HEK293 (cell line): Measurements from ENCODE around the gene CP.

Experiments used
- CTCF ChIP-seq: fragments of 450-650 bp; formaldehyde crosslinking; IDR thresholded peaks from 2 replicates; pipeline ENCODE4 v1.5.1; 2016; ENCODE audit warnings: missing biosample characterization, missing genetic modification characterization
- IKZF3 ChIP-seq: fragments of 450-650 bp; IDR thresholded peaks from 2 replicates; pipeline ENCODE4 v1.5.0; 2018; ENCODE audit warnings: missing biosample characterization, mild to moderate bottlenecking, missing genetic modification characterization, moderate library complexity
- KLF9 ChIP-seq: fragments of 450-650 bp; formaldehyde crosslinking; IDR thresholded peaks from 2 replicates; pipeline ENCODE4 v1.5.1; 2016; ENCODE audit warnings: missing biosample characterization, missing genetic modification characterization, low read depth
- REST ChIP-seq: fragments of 450-650 bp; formaldehyde crosslinking; IDR thresholded peaks from 2 replicates; pipeline ENCODE4 v1.5.1; 2016; ENCODE audit warnings: missing biosample characterization, missing genetic modification characterization
- SALL2 ChIP-seq: fragments of 450-650 bp; formaldehyde crosslinking; IDR thresholded peaks from 2 replicates; pipeline ENCODE4 v1.5.0; 2017; ENCODE audit warnings: missing biosample characterization, mild to moderate bottlenecking, missing genetic modification characterization, borderline replicate concordance
- ZFP37 ChIP-seq: fragments of 450-650 bp; formaldehyde crosslinking; IDR thresholded peaks from 2 replicates; pipeline ENCODE4 v1.5.1; 2016; ENCODE audit warnings: missing biosample characterization, missing genetic modification characterization
- ZNF174 ChIP-seq: fragments of 450-650 bp; formaldehyde crosslinking; IDR thresholded peaks from 2 replicates; pipeline ENCODE4 v1.5.0; 2017; ENCODE audit warnings: missing biosample characterization, mild to moderate bottlenecking, missing genetic modification characterization
- ZNF37A ChIP-seq: fragments of 450-650 bp; IDR thresholded peaks from 2 replicates; pipeline ENCODE4 v1.5.1; 2018; ENCODE audit warnings: missing biosample characterization, missing genetic modification characterization
- ZNF473 ChIP-seq: fragments of 450-650 bp; formaldehyde crosslinking; IDR thresholded peaks from 2 replicates; pipeline ENCODE4 v1.5.1; 2017; ENCODE audit warnings: missing biosample characterization, missing genetic modification characterization
- ZNF513 ChIP-seq: fragments of 450-650 bp; IDR thresholded peaks from 2 replicates; pipeline ENCODE4 v1.5.1; 2018; ENCODE audit warnings: missing biosample characterization, missing genetic modification characterization
- ZNF529 ChIP-seq: fragments of 450-650 bp; formaldehyde crosslinking; IDR thresholded peaks from 2 replicates; pipeline ENCODE4 v1.5.1; 2017; ENCODE audit warnings: missing genetic modification characterization, missing biosample characterization; ENCODE audit not compliant: insufficient replicate concordance
- ZNF549 ChIP-seq: fragments of 450-650 bp; IDR thresholded peaks from 2 replicates; pipeline ENCODE4 v1.5.1; 2018; ENCODE audit warnings: missing biosample characterization, missing genetic modification characterization, mild to moderate bottlenecking, inconsistent platforms, moderate library complexity

- TF ChIP-seq ZNF473 (tag by site-specific recombination), result no peak
- TF ChIP-seq ZFP37 (tag by site-specific recombination), result no peak
- no peak for TF ChIP-seq REST (tag by site-specific recombination)
- no peak for TF ChIP-seq ZNF513 (tag by site-specific recombination)
- TF ChIP-seq SALL2, result no peak
- TF ChIP-seq ZNF37A, result no peak
- TF ChIP-seq ZNF174, result no peak
- no peak for TF ChIP-seq CTCF (tag by site-specific recombination)
- no peak for TF ChIP-seq ZNF529 (tag by site-specific recombination)
- TF ChIP-seq ZNF549 (tag by site-specific recombination), result no peak
- TF ChIP-seq KLF9, result no peak
- TF ChIP-seq IKZF3 (tag by site-specific recombination), result no peak
Measured at GRCh38 chr3:149224736-149225594, 3.3 kb upstream of the CP start.
